ENCODE measurements around the gene TCF7. TPM values are rescaled to one million over a fixed set of nuclear protein-coding genes. Genes with fewer than 3 reads are reported as not detected.

Gene TCF7
- total RNA-seq, 1 experiment from 2014 or later, result 13.0 TPM

GRCh38 chr5:134106991-134107701 is 7.3 kb upstream of the TCF7 start:
- Histone ChIP-seq H3K4me2 (no peak overlapping the region), H2AFZ (no peak overlapping the region), H3K27ac (no peak overlapping the region), H3K27me3 (ENCODE audit: insufficient read depth, low read depth) (no peaks in the 10 kb centered on the region), H4K20me1 (ENCODE audit: insufficient read depth) (no peaks in the 10 kb centered on the region), H3K36me3 (ENCODE audit: low read depth) (no peaks in the 10 kb centered on the region), H3K4me1 (replicated peaks; ENCODE audit: insufficient read depth) (no peaks in the 10 kb centered on the region), H3K4me3 (no peak overlapping the region), H3K9me3 (ENCODE audit: insufficient read depth, low read depth) (no peaks in the 10 kb centered on the region), H3K9me2 (ENCODE audit: insufficient read depth) (no peaks in the 10 kb centered on the region), H3K79me2 (ENCODE audit: low read depth) (no peaks in the 10 kb centered on the region), H3F3A (ENCODE audit: insufficient read depth, low read depth) (peaks cover 1% of the 10 kb centered on the region; the same call in 1 of the 2 replicates)
- ChIA-PET CTCF (no interaction called here), POLR2A (ENCODE audit: unreplicated experiment) (interaction anchor here (0.6 kb wide), 1 partner anchor 477 kb away, joined by 4 read pairs; no protein-coding TSS in a partner anchor)
- intact Hi-C loops (cut with micrococcal nuclease; ENCODE audit: unreplicated experiment), result no loop called here
- no peak for DNase-seq
- BruUV-seq (replicated peaks), result no TSS peak
- TF ChIP-seq, protein P1, sequence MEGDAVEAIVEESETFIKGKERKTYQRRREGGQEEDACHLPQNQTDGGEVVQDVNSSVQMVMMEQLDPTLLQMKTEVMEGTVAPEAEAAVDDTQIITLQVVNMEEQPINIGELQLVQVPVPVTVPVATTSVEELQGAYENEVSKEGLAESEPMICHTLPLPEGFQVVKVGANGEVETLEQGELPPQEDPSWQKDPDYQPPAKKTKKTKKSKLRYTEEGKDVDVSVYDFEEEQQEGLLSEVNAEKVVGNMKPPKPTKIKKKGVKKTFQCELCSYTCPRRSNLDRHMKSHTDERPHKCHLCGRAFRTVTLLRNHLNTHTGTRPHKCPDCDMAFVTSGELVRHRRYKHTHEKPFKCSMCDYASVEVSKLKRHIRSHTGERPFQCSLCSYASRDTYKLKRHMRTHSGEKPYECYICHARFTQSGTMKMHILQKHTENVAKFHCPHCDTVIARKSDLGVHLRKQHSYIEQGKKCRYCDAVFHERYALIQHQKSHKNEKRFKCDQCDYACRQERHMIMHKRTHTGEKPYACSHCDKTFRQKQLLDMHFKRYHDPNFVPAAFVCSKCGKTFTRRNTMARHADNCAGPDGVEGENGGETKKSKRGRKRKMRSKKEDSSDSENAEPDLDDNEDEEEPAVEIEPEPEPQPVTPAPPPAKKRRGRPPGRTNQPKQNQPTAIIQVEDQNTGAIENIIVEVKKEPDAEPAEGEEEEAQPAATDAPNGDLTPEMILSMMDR (conservative IDR thresholded peaks at IDR 0.05), result no peak
- no peak for TF ChIP-seq EZH2 (IDR thresholded peaks at IDR 0.05; ENCODE audit: low read depth)

- H3K4me3 ChIP-seq, result no peak overlapping the region
- no TSS peak for BruUV-seq (replicated peaks)
- H3K4me1 ChIP-seq (replicated peaks; ENCODE audit: insufficient read depth), result no peaks in the 10 kb centered on the region
- H3K27me3 ChIP-seq (ENCODE audit: insufficient read depth, low read depth), result no peaks in the 10 kb centered on the region
- H3K36me3 ChIP-seq (ENCODE audit: low read depth), result no peaks in the 10 kb centered on the region
- H3K27ac ChIP-seq, result no peak overlapping the region
- DNase-seq, result no peak
- no peaks in the 10 kb centered on the region for H4K20me1 ChIP-seq (ENCODE audit: insufficient read depth)
- H3K9me2 ChIP-seq (ENCODE audit: insufficient read depth), result no peaks in the 10 kb centered on the region
- no peak overlapping the region for H3K4me2 ChIP-seq
- intact Hi-C loops (cut with micrococcal nuclease; ENCODE audit: unreplicated experiment), result no loop called here
- no peak overlapping the region for H2AFZ ChIP-seq
- H3K79me2 ChIP-seq (ENCODE audit: low read depth), result no peaks in the 10 kb centered on the region
- H3F3A ChIP-seq (ENCODE audit: insufficient read depth, low read depth), result peaks cover 6% of the 10 kb centered on the region; the same call in 1 of the 2 replicates
- no peaks in the 10 kb centered on the region for H3K9me3 ChIP-seq (ENCODE audit: insufficient read depth, low read depth)
- TF ChIP-seq, protein P1 (conservative IDR thresholded peaks at IDR 0.05), result no peak
- no peak for TF ChIP-seq EZH2 (IDR thresholded peaks at IDR 0.05; ENCODE audit: low read depth)
- CTCF ChIA-PET, result no interaction called here
- POLR2A ChIA-PET (ENCODE audit: unreplicated experiment), result interaction anchor here (0.6 kb wide), 1 partner anchor 477 kb away, joined by 4 read pairs; no protein-coding TSS in a partner anchor
Observed at GRCh38 chr5:134107779-134108178, 6.7 kb upstream of the TCF7 start.

DNA sequence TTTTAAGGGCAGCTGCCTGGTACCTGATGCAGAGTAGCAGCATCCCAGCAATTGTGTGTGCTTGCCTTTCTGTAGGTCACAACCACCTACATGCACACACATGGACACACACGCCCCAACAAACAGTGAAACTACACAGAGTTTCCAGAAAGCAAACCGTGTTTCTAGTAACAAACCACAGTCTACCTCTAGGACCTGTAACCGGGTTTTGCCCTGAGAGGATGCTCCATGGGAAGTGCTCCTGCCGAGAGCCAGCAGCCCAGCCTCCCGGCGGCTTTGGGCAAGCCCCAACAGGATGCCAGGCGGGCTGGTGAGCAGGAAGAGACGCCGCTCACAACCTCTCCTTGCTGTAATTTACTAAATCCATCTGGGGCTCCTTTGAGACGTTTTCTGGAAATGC is 4.1 kb upstream of the TCF7 start:
- H3K27me3 ChIP-seq (ENCODE audit: insufficient read depth, low read depth), result no peaks in the 10 kb centered on the region
- H4K20me1 ChIP-seq (ENCODE audit: insufficient read depth), result no peaks in the 10 kb centered on the region
- H2AFZ ChIP-seq, result no peak overlapping the region
- no peak overlapping the region for H3K27ac ChIP-seq
- no peaks in the 10 kb centered on the region for H3K9me2 ChIP-seq (ENCODE audit: insufficient read depth)
- CTCF ChIA-PET, result no interaction called here
- H3K4me1 ChIP-seq (replicated peaks; ENCODE audit: insufficient read depth), result 0 out of 2 replicates have a peak, but pooled peaks cover 6% of the 10 kb centered on the region
- no TSS peak for BruUV-seq (replicated peaks)
- H3K4me2 ChIP-seq, result no peak overlapping the region
- POLR2A ChIA-PET (ENCODE audit: unreplicated experiment), result no interaction called here
- H3K36me3 ChIP-seq (ENCODE audit: low read depth), result no peaks in the 10 kb centered on the region
- TF ChIP-seq, protein P1 (conservative IDR thresholded peaks at IDR 0.05), result no peak
- TF ChIP-seq EZH2 (IDR thresholded peaks at IDR 0.05; ENCODE audit: low read depth), result no peak
- no peak overlapping the region for H3K4me3 ChIP-seq
- intact Hi-C loops (cut with micrococcal nuclease; ENCODE audit: unreplicated experiment), result no loop called here
- no peak for DNase-seq
- peaks cover 6% of the 10 kb centered on the region; the same call in 1 of the 2 replicates for H3F3A ChIP-seq (ENCODE audit: insufficient read depth, low read depth)
- H3K79me2 ChIP-seq (ENCODE audit: low read depth), result no peaks in the 10 kb centered on the region
- H3K9me3 ChIP-seq (ENCODE audit: insufficient read depth, low read depth), result no peaks in the 10 kb centered on the region

Data from PC-9 (cell line).